Stimulated activated CD4-positive, alpha-beta T cell treated with anti-CD3 and anti-CD28 coated beads, Interleukin-1b, Interleukin-23, amount 100 ng/mL, for 24 hours (primary cell): ENCODE data around the gene DAAM2.

Source experiments
- DNase-seq, 4 experiments: peaks; one replicate each; pipeline ENCODE4 v3.0.0-alpha.2; 2020; ENCODE audit warnings: low read depth in 4 of 4, low spot score in 1 of 4

The DAAM2 gene

DNA sequence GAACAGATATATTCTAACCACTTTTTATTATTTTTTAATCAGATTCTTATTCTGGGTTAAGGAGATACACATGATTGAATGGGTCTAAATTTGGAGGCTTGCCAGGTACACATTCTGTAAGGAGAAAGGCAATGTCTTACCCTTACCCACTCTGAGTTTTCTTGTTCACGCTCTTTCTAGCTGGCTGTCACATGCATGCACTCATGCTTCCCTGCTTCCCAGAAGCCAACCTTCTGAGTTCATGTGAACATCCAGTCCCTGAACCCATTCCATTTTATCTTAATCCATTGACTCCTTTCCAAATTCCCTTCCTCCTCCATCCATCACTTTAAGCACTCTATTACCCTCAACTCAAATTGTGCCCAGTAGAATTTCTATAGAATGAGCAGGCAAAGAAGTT is 159.5 kb downstream of the DAAM2 start:
- DNase-seq = no peak

DNA sequence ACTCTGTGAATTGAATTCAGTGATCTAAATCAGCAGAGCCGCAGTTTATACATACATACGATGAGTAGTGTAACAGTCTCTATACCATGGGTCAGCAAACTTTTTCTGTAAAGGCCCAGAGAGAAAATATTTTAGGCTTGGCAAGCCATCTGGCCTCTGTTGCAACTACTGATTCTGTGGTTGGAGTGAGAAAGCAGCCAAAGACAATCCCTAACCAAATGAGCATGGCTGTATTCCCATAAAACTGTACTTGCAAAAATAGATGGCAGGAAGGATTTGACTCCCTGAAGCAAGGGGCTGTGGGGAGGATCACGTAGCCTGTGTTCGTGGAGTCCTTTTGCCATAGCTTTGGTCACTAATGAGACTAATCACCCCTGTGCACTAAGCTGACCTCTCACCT is 160.0 kb downstream of the DAAM2 start:
- DNase-seq = no peak

DNA sequence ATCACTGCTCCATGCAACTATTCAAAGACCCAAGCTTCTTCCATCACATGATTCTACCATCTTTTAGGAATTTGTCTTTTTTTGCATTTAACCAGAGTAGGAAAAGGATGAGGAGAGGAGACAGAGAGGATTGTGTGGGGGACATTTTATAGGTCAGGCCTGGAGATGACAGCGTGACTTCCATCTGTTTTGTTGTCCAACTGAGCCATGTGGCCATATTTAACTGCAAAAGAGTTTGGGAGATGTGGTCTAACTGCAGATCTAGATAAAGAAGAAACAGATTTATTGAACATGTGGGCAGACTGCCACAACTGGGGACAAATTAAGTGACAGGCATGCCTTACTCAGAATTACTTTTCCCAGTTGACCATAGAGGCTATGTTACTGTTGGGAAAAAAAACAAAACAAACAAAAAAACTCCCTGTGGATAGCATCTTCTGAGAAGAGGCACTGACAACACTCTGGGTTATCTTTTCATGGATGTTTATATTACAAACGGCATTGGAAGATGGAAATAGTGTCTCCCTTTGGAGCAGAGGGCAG is 161.0 kb downstream of the DAAM2 start:
- no peak for DNase-seq
